Measurements from ENCODE around the gene ADGRV1. TPM values are rescaled to one million over a fixed set of nuclear protein-coding genes. Genes with fewer than 3 reads are reported as not detected.

The ADGRV1 gene
- total and polyA plus RNA-seq, 2 experiments from 2014 or later = 15.5 to 19.6 TPM

GRCh38 chr5:91154338-91154737 is 595.7 kb downstream of the ADGRV1 start:
- no peaks in the 10 kb centered on the region for H3K36me3 ChIP-seq
- no peak overlapping the region for H3K27ac ChIP-seq
- H3K27me3 ChIP-seq = no peaks in the 10 kb centered on the region
- H3K4me3 ChIP-seq = no peak overlapping the region
- no peak for DNase-seq (ENCODE audit: low read depth in 1 of 2, low spot score in 1 of 2)
- TF ChIP-seq CTCF (IDR thresholded peaks at IDR 0.05; ENCODE audit: low read depth, low read length) = no peak
- no peaks in the 10 kb centered on the region for H3K9me3 ChIP-seq (ENCODE audit: low read depth)
- no peaks in the 10 kb centered on the region for H3K4me1 ChIP-seq (ENCODE audit: low read depth)

- Histone ChIP-seq H3K36me3 (no peaks in the 10 kb centered on the region), H3K27me3 (no peaks in the 10 kb centered on the region), H3K4me1 (ENCODE audit: low read depth) (no peaks in the 10 kb centered on the region), H3K4me3 (no peak overlapping the region), H3K9me3 (ENCODE audit: low read depth) (no peaks in the 10 kb centered on the region), H3K27ac (no peak overlapping the region)
- no peak for DNase-seq (ENCODE audit: low read depth in 1 of 2, low spot score in 1 of 2)
- TF ChIP-seq CTCF (IDR thresholded peaks at IDR 0.05; ENCODE audit: low read depth, low read length) = no peak
Observed at GRCh38 chr5:91155274-91155673, 596.7 kb downstream of the ADGRV1 start.

GRCh38 chr5:91156242-91156641 is 597.6 kb downstream of the ADGRV1 start:
- H3K27me3 ChIP-seq = no peaks in the 10 kb centered on the region
- TF ChIP-seq CTCF (IDR thresholded peaks at IDR 0.05; ENCODE audit: low read depth, low read length) = no peak
- H3K27ac ChIP-seq = no peak overlapping the region
- no peaks in the 10 kb centered on the region for H3K4me1 ChIP-seq (ENCODE audit: low read depth)
- H3K4me3 ChIP-seq = no peak overlapping the region
- no peaks in the 10 kb centered on the region for H3K36me3 ChIP-seq
- H3K9me3 ChIP-seq (ENCODE audit: low read depth) = no peaks in the 10 kb centered on the region
- DNase-seq (ENCODE audit: low read depth in 1 of 2, low spot score in 1 of 2) = no peak

- Histone ChIP-seq H3K27ac (no peak overlapping the region), H3K36me3 (no peaks in the 10 kb centered on the region), H3K27me3 (no peaks in the 10 kb centered on the region), H3K9me3 (ENCODE audit: low read depth) (no peaks in the 10 kb centered on the region), H3K4me1 (ENCODE audit: low read depth) (no peaks in the 10 kb centered on the region), H3K4me3 (no peak overlapping the region)
- DNase-seq (ENCODE audit: low read depth in 1 of 2, low spot score in 1 of 2) = no peak
- TF ChIP-seq CTCF (IDR thresholded peaks at IDR 0.05; ENCODE audit: low read depth, low read length) = no peak
Observed at GRCh38 chr5:91158011-91158410, 599.4 kb downstream of the ADGRV1 start.

- no peaks in the 10 kb centered on the region for H3K36me3 ChIP-seq
- H3K27ac ChIP-seq = no peak overlapping the region
- no peaks in the 10 kb centered on the region for H3K9me3 ChIP-seq (ENCODE audit: low read depth)
- no peak overlapping the region for H3K4me3 ChIP-seq
- H3K4me1 ChIP-seq (ENCODE audit: low read depth) = no peaks in the 10 kb centered on the region
- no peaks in the 10 kb centered on the region for H3K27me3 ChIP-seq
- TF ChIP-seq CTCF (IDR thresholded peaks at IDR 0.05; ENCODE audit: low read depth, low read length) = no peak
- no peak for DNase-seq (ENCODE audit: low read depth in 1 of 2, low spot score in 1 of 2)
Observed at GRCh38 chr5:91159647-91160046, 601.0 kb downstream of the ADGRV1 start.
